Transverse colon (tissue), 4 donors: Measurements from ENCODE around the gene ZNF560.

Experiments
- CTCF ChIP-seq, 5 experiments: fragments of 200-600 bp in 3 of 5; fragments of 450-650 bp in 2 of 5; sonication (generic) in 3 of 5; IDR thresholded peaks; 1 replicate in 2 of 5; 2 replicates in 3 of 5; pipeline ENCODE4 v1.5.1; 2016 to 2017; ENCODE audit warnings: antibody characterized with exemption in 5 of 5, inconsistent platforms in 3 of 5, mild to moderate bottlenecking in 2 of 5, moderate library complexity in 1 of 5
- POLR2AphosphoS5 ChIP-seq, 3 donors: sonication (generic); formaldehyde crosslinking; IDR thresholded peaks; one replicate each; pipeline ENCODE4 v1.6.1; 2016; ENCODE audit warnings: antibody characterized with exemption in 3 of 3

- TF ChIP-seq CTCF (IDR thresholded peaks at IDR 0.05) = no peak
- TF ChIP-seq POLR2AphosphoS5 (IDR thresholded peaks at IDR 0.05) = no peak
Measured at GRCh38 chr19:9547870-9548269, 49.5 kb upstream of the ZNF560 start.
